Subcutaneous preadipocyte (primary cell): Measurements from ENCODE around the gene CHRDL2. TPM values are rescaled to one million over a fixed set of nuclear protein-coding genes. Genes with fewer than 3 reads are reported as not detected.

Experiments
- small RNA-seq: library from RNA; depleted of rRNA; stranded (forward); fragments of <200 nt; gene quantifications from one replicate; pipeline ENCODE3, GENCODE V24; 2012
- total RNA-seq: library from RNA; depleted of rRNA; stranded (reverse); fragments of >200 nt; gene quantifications from 2 replicates; pipeline ENCODE4 v1.2.3, GENCODE V29; 2012

CHRDL2 gene
- total RNA-seq, result not detected in 2 replicates

GRCh38 chr11:74731301-74732094, at the start of gene CHRDL2:
TSS of gene CHRDL2 (minus strand) at chr11:74731426. CDS start at chr11:74730888, 538 bp downstream.

GRCh38 chr11:74748211-74749126, 17.2 kb upstream of the CHRDL2 start, which contains the start of gene RNF169:
TSS of gene RNF169 (plus strand) at chr11:74748849. CDS start at chr11:74748881, 32 bp downstream.

Small RNA genes within 50 kb of the gene (small RNA-seq; reads per million reads assigned to genes)
- gene MIR4696 (not detected), gene RANP3 (not detected), gene RN7SKP297 (not detected)

Other genes starting within 250 kb of the CHRDL2 start
- gene LIPT2, start 237.7 kb downstream of the CHRDL2 start, total RNA-seq, result 2.0 and 3.3 TPM in 2 replicates
- 16.5 and 25.8 TPM in 2 replicates for gene POLD3, start 138.8 kb downstream of the CHRDL2 start, total RNA-seq
- gene RNF169, start 17.4 kb upstream of the CHRDL2 start, total RNA-seq, result 19.5 and 29.1 TPM in 2 replicates
- gene XRRA1, start 217.7 kb upstream of the CHRDL2 start, total RNA-seq, result 7.0 and 23.3 TPM in 2 replicates
- 31.6 and 38.9 TPM in 2 replicates for gene SPCS2, start 217.8 kb upstream of the CHRDL2 start, total RNA-seq